Vagina (tissue), 2 donors: Measurements from ENCODE around the gene PCNX3. TPM values are rescaled to one million over a fixed set of nuclear protein-coding genes. Genes with fewer than 3 reads are reported as not detected.
"Not testable (repeated sequence)": the region's sequence is repeated elsewhere in the genome, so short reads cannot be mapped to it uniquely, and the experiment has no call there.

Source experiments
- DNase-seq, 2 donors: peaks; one replicate each; pipeline ENCODE4 v3.0.0-alpha.2; 2017; ENCODE audit errors: extremely low spot score in 2 of 2
- H3K27ac ChIP-seq: fragments of 200-600 bp; sonication (generic); one replicate; pipeline ENCODE4 v1.5.1; 2019
- H3K27me3 ChIP-seq: fragments of 200-600 bp; sonication (generic); one replicate; pipeline ENCODE4 v1.5.1; 2019
- H3K36me3 ChIP-seq, 2 donors: fragments of 200-600 bp; sonication (generic); one replicate each; pipeline ENCODE4 v1.5.1; 2017 to 2019
- H3K4me1 ChIP-seq: fragments of 200-600 bp; sonication (generic); one replicate; pipeline ENCODE4 v1.5.1; 2019
- H3K4me3 ChIP-seq, 2 donors: fragments of 200-600 bp; sonication (generic); 1 replicate in 1 of 2; 2 replicates in 1 of 2; pipeline ENCODE4 v1.5.1; 2016 to 2019
- H3K9me3 ChIP-seq: fragments of 200-600 bp; sonication (generic); one replicate; pipeline ENCODE4 v1.5.1; 2019
- CTCF ChIP-seq, 3 experiments: fragments of 450-650 bp in 2 of 3; fragments of 200-600 bp in 1 of 3; sonication (generic) in 1 of 3; IDR thresholded peaks; one replicate each; pipeline ENCODE4 v1.5.1; 2017 to 2019; ENCODE audit warnings: antibody characterized with exemption in 3 of 3, mild to moderate bottlenecking in 2 of 3, moderate library complexity in 2 of 3
- POLR2A ChIP-seq, 2 donors: fragments of 450-650 bp; IDR thresholded peaks; one replicate each; pipeline ENCODE4 v1.6.1; 2017; ENCODE audit warnings: antibody characterized with exemption in 2 of 2, mild to moderate bottlenecking in 2 of 2, moderate library complexity in 2 of 2
- POLR2AphosphoS5 ChIP-seq, 2 donors: sonication (generic); formaldehyde crosslinking; IDR thresholded peaks; one replicate each; pipeline ENCODE4 v1.9.0; 2017; ENCODE audit warnings: antibody characterized with exemption in 2 of 2, mild to moderate bottlenecking in 2 of 2, low read depth in 1 of 2; ENCODE audit not compliant: insufficient read depth in 1 of 2
- intact Hi-C: fragments of 100-400 bp; cut with DNase I; formaldehyde crosslinking; loops from one replicate; pipeline ENCODE4 v1.15.1; 2023
- microRNA-seq: library from miRNA; unstranded; fragments of <30 nt; microRNA quantifications from one replicate; pipeline ENCODE4, GENCODE V29; 2017; ENCODE audit warnings: borderline number of aligned reads, borderline replicate concordance
- small RNA-seq: library from RNA; depleted of rRNA; stranded (forward); fragments of <200 nt; gene quantifications from one replicate; pipeline ENCODE3, GENCODE V24; 2016
- total RNA-seq: library from RNA; depleted of rRNA; stranded (reverse); fragments of >200 nt; gene quantifications from one replicate; pipeline ENCODE4 v1.2.3, GENCODE V29; 2016

The PCNX3 gene
- total RNA-seq, 1 donor from 2014 or later, result 24.8 TPM

- no peak overlapping the region for H3K4me3 ChIP-seq
Observed at GRCh38 chr11:65680192-65680743, 64.7 kb downstream of the PCNX3 start.

GRCh38 chr11:65683480-65683879, 67.9 kb downstream of the PCNX3 start:
- H3K36me3 ChIP-seq, H3K9me3 ChIP-seq, DNase-seq, H3K4me3 ChIP-seq, H3K27me3 ChIP-seq, H3K4me1 ChIP-seq, intact Hi-C loops, H3K27ac ChIP-seq: not testable (repeated sequence)

More at GRCh38 chr11:65680192-65680743, 64.7 kb downstream of the PCNX3 start:
- DNase-seq, result no peak
- Histone ChIP-seq H3K9me3 (no peaks in the 10 kb centered on the region), H3K36me3 (no peaks in the 10 kb centered on the region), H3K27ac (no peak overlapping the region), H3K4me1 (no peaks in the 10 kb centered on the region), H3K27me3 (no peaks in the 10 kb centered on the region)
- TF ChIP-seq POLR2AphosphoS5 (IDR thresholded peaks at IDR 0.05; ENCODE audit: insufficient read depth in 1 of 2, low read depth in 1 of 2) (no peak), CTCF (IDR thresholded peaks at IDR 0.05) (no peak), POLR2A (IDR thresholded peaks at IDR 0.05) (no peak)
- intact Hi-C loops, result no loop called here

- no peak for DNase-seq
- intact Hi-C loops, result no loop called here
- no peaks in the 10 kb centered on the region for H3K9me3 ChIP-seq
- TF ChIP-seq POLR2A (IDR thresholded peaks at IDR 0.05) (no peak), POLR2AphosphoS5 (IDR thresholded peaks at IDR 0.05; ENCODE audit: insufficient read depth in 1 of 2, low read depth in 1 of 2) (no peak), CTCF (IDR thresholded peaks at IDR 0.05) (no peak)
- no peaks in the 10 kb centered on the region for H3K27me3 ChIP-seq
- H3K27ac ChIP-seq, result no peak overlapping the region
- H3K4me1 ChIP-seq, result no peaks in the 10 kb centered on the region
- H3K36me3 ChIP-seq, result no peaks in the 10 kb centered on the region
- H3K4me3 ChIP-seq, result no peak overlapping the region
Observed at GRCh38 chr11:65685981-65686380, 70.4 kb downstream of the PCNX3 start.

Small RNA genes within 50 kb of the gene (microRNA-seq; reads per million reads assigned to microRNA genes)
- gene MIR4489 (not detected), gene MIR4690 (not detected)

Small RNA genes within 50 kb of the gene (small RNA-seq; reads per million reads assigned to genes)
- not detected for gene MIR4489
- gene MIR4690, result not detected

Other genes with a start within 250 kb of the PCNX3 start
- 2.2 TPM for gene SLC25A45, start 233.1 kb upstream of the PCNX3 start, total RNA-seq
- 53.3 TPM for gene FRMD8, start 229.1 kb upstream of the PCNX3 start, total RNA-seq
- gene NEAT1, start 193.0 kb upstream of the PCNX3 start, total RNA-seq, result 857 TPM
- 16,459 TPM for gene MALAT1, start 116.7 kb upstream of the PCNX3 start, total RNA-seq
- 77.3 TPM for gene SCYL1, start 90.7 kb upstream of the PCNX3 start, total RNA-seq
- gene LTBP3, start 57.4 kb upstream of the PCNX3 start, total RNA-seq, result 246 TPM
- gene ZNRD2, start 45.3 kb upstream of the PCNX3 start, total RNA-seq, result 68.5 TPM
- 62.4 TPM for gene FAM89B, start 43.2 kb upstream of the PCNX3 start, total RNA-seq
- 123 TPM for gene EHBP1L1, start 39.7 kb upstream of the PCNX3 start, total RNA-seq
- 12.0 TPM for gene KCNK7, start 20.0 kb upstream of the PCNX3 start, total RNA-seq
- gene MAP3K11, start 1.6 kb upstream of the PCNX3 start, total RNA-seq, result 38.1 TPM
- gene SIPA1, start 22.3 kb downstream of the PCNX3 start, total RNA-seq, result 63.3 TPM
- gene RELA, start 47.1 kb downstream of the PCNX3 start, total RNA-seq, result 59.2 TPM
- gene KAT5, start 96.5 kb downstream of the PCNX3 start, total RNA-seq, result 58.9 TPM
- 66.8 TPM for gene RNASEH2C, start 105.0 kb downstream of the PCNX3 start, total RNA-seq
- 16.5 TPM for gene AP5B1, start 165.2 kb downstream of the PCNX3 start, total RNA-seq
- gene OVOL1, start 171.3 kb downstream of the PCNX3 start, total RNA-seq, result 17.4 TPM
- gene SNX32, start 218.2 kb downstream of the PCNX3 start, total RNA-seq, result 1.5 TPM
- 589 TPM for gene CFL1, start 242.4 kb downstream of the PCNX3 start, total RNA-seq
- 48.9 TPM for gene MUS81, start 244.7 kb downstream of the PCNX3 start, total RNA-seq